ENCODE data around the gene SRGAP2B.
"Not testable (repeated sequence)": the region's sequence is repeated elsewhere in the genome, so short reads cannot be mapped to it uniquely, and the experiment has no call there.

The SRGAP2B gene

DNA sequence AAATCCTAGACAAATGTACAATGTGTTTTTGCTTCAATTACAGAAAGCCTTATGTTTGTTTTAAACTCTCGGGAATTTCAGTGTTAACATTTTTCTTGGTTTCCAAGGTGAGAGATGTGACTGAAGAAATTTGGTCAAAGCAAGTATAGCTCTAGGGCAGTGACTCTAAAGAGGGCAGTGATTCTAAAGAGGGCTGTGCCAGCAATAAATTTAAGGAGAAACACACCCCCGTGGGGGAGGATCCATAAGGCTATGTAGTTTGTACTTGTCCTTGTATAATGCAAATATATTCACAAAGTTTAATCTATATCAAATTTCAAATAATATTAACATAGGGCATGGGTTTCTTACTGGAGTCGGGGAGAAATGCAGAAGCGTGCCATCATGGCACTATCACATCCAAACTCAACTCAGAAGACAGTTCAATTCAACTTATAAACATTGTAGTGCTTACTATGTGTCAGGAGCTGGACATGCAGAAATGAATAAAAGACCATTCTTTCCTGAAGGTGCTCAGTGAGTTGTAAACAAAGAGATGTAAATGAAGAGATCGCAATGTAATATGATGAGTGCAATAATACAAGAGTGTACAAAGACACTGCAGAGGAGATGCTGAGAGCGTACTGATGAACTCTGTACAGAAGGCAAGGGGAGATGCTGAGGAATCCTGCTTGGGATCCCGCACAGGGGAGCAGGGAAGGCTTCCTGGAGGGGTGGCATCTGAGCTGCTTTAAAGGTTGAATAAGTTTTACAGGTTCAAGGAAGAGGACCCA is 12.5 kb downstream of the SRGAP2B start:
- DNase-seq, result not testable (repeated sequence)

DNA sequence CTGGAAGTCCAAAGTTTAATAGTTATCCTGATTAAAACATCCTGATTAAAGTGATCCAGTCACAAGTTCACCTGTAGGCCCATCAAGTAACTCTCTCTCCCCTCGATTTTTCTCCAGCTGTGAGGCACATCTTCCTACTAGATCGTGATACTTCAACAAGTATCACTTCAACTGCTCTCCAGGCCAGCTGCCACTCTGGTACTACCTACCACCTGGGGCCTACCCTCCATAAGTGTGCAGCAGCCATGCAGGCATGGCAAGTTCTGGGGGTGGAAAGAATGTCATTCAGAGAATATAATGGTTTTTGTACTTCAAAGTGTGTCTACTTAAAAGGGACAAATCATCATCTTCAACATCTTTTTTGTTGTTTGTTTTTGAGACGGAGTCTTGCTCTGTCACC is 14.9 kb downstream of the SRGAP2B start:
- not testable (repeated sequence) for DNase-seq

DNA sequence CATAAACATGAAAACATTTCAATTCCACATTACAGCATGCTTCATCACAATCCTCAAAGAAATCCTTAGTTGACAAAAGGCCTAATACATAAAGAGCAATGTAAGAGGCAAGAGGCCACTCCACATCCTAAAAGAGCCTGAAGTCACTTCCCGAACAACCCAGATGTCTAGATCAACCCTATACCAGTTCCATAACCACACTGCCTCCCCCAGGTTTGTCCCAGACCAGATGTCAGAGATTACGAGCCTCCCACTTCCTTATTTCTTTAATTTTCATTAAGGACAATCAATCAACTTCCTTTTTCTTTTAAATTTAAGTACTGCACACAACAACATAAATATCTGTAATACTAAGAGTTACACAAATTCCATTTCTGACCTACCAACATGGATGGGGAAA is 15.4 kb downstream of the SRGAP2B start:
- DNase-seq, result not testable (repeated sequence)

DNA sequence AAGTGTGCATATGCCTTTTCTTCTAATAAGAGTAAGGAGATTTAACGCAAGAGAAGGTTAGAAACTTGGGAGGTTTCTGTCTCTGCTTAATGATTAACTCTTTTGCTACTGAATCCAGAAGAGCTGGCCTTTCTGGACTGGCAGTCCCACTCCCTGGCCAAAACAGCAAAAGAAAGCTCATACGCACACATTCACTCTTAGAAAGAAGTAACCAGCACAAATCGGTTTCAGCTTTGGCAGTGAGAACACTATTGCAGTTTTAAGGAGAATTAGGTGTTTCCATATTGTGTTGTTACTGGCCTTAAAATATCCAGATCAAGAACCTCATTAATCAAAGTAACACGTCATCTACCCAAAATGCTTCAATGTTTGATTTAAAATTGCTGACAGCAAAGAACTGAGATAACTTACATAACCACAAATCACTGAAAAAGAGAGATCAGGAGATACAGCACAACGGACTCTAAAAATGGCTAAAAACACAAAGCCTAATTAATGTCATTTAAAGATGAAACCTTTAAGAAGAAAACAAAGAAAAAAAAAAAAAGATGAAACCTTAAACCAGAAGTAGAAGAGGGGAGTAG is 16.2 kb downstream of the SRGAP2B start:
- not testable (repeated sequence) for DNase-seq

DNA sequence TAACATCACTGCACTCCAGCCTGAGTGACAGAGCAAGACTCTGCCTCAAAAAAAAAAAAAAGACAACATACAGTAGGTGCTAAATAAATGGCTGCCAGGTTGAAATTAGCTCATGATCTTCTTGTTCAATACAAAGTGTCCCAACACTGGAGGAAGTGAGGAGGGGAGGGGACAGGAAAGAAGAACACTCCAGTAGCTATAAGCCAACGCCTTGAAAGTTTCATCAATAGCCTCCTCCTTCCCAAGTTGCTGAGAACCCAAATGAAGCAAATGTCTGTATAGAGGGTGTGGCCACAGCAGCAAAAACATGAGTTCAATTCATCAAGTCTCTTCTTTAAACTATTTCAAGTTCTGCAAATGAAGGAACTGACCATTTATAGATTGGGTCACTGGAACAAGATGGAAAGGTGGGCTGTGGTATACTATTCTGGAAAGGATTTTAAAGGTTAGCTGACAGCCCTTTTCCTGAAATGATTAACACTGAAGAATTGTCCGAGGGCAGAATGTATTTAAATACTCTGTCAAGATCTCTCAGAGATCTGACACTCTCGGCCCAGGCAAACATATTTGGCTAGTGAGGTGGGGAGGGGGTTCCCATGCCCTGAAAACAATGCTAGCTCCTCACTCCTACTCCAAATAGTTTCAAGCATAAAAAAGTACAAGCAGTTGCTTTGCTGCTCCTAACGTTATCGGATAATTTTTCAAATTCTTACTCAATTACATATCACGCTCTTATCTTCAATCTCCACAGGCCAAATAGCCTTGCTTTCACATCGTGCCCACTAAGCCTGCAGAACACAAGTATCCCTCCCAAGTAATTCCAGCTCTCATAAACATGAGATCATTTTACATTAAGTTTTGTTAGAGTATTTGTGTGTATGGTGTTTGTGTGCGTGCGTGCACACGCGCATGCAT is 17.0 kb downstream of the SRGAP2B start:
- DNase-seq, result not testable (repeated sequence)

DNA sequence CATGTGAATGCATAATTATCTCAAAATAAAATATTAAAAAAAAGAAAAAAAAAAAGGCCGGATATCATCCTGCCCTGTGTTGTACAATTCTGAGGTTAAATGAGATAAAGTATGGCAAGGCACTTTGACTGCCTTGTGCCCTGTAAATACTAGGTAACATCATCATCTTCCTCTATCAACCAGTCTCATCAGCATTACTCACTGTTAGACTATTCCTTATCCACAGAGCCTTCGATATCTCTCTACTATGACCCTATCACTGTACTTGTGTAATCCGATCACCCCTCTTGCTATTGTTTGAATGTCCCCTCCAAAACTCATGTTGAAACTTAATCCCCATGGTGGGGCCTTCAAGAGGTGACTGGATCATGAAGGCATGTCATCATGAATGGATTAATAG is 18.3 kb downstream of the SRGAP2B start:
- not testable (repeated sequence) for DNase-seq

DNA sequence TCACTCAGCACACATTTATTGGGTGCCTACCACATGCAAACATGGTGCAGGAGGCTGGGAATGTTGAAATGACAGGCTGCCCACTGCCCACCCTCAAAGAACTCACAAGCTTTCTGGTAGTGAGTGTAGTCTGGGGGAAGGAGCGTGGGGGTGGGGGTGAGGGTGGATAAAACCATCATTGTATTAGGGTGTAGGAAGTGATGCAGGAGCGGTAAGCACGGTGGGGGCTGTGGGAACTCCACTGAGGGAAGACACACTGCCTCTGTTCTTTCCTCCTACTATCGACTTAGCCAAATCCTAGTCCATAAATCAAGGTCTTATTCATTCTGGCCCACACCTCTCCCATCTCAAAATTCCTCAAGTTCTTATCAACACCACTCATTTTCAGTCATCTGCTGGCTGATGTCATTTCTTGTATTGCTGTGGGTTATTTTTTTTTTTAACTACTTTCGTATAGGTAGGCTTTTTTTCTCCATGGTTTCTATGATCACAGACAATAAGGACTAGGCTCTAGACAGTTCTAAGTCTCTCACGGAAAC is 21.0 kb downstream of the SRGAP2B start:
- not testable (repeated sequence) for DNase-seq

DNA sequence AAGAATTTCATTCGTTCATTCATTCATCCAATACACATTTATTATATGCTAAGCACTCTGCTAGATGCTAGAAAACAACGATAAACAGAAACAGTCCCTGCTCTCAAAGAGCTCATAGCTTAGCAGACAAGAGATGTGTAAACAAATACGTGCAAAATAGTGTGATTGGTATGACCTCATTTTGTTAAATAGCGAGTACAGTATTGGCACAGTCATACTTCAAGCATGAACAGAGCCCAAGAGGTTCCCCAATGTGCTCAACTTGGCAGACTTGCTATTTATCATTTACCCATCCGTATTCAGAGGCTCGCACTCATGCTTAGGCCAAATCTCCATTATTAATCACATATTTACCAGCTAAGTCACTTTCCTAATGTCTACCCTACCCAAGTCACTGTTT is 23.6 kb downstream of the SRGAP2B start:
- not testable (repeated sequence) for DNase-seq

DNA sequence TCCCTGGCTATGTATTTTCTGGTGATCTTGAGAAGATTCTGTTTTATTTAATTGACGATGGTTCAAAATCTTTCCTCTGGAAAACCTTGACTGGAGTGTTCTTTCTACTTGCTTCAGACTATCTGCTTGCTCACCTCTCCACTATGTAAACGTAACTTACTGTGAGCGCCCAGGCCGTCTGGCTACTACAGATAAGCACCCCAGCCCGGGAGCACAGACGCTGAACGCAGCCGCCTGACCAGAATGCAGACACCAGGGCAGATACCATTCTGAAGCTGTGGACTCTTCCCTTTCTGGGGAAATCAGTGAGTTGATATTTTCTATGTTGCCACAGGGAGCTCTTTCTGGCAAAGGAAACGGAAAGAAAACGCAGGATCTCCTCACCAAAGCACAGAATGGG is 28.6 kb downstream of the SRGAP2B start:
- DNase-seq, result not testable (repeated sequence)

DNA sequence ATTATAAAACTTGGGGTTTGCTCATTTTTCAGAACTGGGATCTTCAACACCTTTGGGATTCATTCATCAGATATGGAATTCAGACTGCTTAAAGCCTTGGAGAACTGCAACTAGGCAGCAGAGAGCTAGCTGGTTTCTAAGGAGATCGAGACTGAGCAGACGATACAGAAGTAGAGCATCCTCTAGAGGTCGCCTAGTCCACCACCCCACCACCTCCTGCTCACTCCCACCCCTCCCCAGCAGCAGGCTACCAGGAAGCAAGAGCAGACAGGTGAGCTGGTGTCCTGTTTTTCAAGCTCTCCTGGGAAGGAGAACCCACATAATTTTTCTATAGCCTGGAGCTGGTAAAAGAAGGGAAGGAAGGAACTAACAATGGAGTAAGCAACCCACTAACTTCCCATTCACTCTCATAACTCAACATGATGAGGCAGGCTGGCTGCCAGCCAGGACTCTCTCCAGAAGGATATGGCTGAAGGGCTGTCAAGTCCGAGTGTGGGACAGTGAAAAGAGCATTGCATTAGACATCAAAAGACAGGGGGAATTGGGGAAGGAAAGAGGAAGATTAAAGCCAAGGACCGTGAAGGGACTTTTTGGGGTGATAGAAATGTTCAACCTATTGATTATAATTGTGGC is 29.8 kb downstream of the SRGAP2B start:
- not testable (repeated sequence) for DNase-seq

DNA sequence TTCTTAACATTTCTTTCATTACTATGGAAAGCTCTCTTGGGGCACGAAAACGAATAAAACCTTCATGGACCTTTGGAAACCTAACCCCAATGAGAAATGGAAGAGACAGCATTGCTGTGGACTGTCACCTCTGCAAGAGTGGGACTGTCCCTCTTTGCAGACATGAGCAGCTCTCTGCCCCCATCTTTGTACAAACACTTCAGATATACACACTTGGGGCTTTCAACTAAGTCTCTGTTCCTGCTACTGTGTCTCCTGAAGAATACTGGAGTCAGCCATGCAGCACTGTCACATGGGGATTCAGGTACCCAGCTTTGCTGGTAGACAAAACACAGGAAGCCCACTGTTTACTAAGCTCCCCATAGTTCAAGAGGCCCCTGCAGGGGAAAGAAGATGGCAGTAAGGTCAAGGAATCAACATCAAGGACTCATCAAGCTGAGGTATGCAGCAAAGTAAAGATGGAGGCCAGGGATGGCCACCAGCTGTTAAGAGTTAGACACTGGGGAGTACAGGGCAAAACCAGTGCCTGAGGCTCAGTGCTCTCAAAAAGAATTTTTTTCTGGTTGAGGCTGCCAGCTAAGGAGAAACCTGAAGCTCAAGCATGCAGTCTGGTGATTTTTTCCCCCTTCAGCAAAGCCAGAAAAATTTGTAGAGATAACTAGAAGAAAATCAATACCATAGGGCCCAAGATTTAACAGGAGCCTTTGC is 31.0 kb downstream of the SRGAP2B start:
- DNase-seq, result not testable (repeated sequence)

DNA sequence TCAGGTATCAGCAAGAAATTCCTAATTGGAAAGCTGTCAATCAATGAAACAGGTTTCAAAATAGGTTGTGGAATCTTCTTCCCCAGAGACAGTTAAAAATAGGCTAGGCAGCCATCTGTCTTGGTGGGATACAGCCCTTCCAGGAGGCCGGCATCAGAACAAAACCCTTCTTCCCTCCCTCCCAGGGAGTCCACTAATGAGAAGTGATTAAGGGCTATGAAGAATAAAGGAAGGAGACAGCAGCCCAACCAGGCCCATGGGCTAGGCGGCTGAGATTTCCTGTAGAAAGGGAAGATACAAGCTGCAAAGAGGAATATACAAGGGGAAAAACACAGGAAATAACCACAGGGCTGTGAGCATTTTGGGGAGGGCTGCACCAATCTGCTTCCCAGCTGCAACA is 31.8 kb downstream of the SRGAP2B start:
- DNase-seq, result not testable (repeated sequence)

DNA sequence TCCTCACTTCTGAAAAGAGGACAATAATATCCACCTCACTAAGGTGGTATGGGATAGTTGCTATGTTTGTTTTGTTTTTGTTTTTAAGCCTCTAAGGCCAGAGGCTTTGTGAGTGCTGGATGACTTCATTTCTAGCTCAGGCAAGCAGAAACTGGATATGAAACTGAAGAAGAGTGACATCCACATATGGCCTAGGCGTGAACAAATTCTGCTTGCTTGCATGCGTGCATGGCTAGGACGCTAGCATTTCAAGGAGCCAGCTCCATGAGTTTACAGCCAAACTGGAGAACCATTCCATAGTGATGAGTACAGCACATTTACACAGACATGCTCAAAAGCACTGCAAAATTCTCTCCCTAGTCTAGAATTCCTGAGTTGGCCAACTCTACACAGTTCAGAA is 36.9 kb downstream of the SRGAP2B start:
- DNase-seq, result not testable (repeated sequence)

DNA sequence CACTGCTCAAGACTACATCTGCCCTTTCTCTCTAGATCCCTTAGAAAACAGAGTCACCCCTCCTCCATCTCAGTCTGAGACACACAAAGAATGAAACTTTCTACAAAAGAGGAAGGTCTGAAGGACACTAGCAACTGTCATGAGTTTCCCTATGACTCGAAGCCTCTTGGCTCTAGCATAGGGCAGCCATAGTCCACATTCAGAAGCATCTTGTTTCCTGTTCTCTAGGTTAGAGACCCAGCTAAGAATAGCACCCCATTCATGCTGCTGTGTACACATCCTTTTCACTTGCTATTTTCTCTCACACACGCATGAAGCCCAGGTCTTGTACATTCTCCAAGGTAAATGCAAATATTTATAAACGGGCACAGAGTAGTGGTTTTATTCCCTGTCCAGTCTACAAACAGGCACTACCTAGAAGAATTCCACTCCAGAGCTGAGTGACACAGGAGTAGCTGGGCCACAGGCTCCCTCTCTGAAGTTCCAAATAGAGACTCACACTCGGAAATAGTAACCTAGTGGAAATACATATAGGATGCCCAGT is 39.8 kb downstream of the SRGAP2B start:
- DNase-seq, result not testable (repeated sequence)

DNA sequence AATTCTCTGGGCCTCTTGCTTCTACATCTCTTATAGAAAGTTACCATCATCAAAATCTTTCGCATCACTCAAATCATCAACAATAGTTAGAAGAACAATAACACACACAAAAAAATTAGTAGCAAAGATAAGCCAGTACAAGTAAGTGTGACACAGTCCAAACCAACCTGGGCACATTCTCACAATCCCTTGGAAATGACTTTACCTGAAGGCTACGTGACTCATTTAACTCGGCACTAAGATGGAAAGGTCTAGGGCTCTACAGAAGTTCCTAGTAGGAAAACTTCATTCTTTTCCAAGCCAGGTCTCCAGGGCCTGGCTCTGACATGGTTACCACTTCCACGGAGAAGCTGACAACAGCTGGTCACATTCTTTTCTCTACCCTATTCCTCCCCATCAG is 41.7 kb downstream of the SRGAP2B start:
- not testable (repeated sequence) for DNase-seq

DNA sequence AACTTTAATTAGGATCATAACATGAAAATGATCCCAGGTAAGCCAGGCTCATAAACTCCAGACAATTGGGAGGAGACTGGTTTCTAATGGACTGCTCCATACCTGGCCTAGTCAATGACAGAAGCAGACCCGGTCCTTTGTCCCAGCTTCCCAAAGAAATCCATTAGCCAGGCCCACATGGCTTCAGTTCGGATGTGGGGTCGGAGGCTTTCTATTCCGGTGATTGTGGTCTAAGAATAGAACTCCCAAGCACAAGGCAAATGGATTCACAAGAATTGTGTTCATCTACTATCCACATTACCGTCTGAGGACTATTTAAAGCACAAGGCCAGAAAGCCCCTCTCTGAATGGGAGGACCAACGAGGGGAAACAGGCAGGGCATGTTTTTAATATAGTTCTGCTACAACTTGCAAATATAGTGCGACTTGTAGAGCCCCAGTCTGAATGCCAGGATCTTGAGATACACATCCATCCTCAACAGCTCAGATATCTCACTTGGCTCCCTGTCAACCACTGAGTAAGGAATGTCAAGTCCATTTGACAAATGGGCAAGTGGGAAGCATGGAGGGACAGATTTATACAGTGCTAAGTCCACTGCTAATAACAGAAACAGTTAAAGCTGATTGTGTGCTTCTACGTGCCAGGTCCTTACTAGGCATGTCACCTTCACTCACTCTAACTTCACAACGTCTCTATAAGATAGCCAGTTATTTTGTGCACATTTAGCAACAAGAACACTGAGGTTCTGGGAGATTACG is 42.9 kb downstream of the SRGAP2B start:
- DNase-seq, result not testable (repeated sequence)

DNA sequence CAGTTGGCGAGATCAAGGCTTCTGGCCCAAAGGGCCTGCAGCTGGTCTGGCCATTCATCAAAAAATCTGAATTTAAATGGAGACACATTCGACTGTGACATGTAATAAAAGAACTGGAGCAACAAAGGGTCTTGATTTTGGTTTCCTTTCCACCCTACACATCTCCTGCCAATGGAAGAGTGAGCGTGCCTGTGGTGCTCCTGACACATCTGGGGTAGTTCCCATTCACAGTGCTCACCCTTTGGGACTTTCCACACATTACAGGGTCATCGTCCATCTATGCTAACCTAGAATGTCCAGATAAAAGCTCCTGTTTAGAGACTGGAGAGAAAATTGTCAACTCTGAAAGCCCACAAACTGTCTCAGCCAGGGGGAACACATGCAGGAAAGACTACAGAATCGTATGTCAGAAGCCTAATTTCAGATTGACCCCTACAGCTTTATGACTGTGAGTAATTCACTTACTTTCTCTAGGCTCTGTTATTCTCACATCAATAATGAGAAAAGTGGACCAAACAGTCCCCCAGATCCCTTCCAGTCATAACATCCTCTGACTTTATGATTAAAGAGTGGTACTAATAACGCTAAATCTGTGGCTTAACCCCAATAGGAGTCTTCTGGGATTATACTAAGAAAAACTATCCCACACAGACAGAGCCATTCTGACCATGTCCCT is 46.8 kb downstream of the SRGAP2B start:
- not testable (repeated sequence) for DNase-seq

DNA sequence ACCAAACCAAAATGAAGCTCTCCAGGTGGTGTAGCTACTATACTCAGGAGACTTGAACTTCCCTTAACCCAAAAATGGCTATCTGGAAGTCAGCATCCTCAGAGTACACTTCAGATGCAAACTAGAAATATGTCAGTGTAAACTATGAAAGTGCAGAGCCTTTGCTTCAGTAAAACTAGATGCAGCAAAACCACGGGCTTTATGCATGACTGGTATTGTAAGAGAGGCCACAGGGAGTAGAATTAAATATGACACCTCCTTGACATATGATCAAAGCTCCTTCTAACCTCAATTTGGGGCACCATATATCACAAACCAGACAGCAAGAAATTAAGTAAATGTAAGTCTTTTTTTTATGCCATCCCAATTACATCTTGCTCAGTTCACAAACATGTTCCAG is 47.6 kb downstream of the SRGAP2B start:
- DNase-seq, result not testable (repeated sequence)

DNA sequence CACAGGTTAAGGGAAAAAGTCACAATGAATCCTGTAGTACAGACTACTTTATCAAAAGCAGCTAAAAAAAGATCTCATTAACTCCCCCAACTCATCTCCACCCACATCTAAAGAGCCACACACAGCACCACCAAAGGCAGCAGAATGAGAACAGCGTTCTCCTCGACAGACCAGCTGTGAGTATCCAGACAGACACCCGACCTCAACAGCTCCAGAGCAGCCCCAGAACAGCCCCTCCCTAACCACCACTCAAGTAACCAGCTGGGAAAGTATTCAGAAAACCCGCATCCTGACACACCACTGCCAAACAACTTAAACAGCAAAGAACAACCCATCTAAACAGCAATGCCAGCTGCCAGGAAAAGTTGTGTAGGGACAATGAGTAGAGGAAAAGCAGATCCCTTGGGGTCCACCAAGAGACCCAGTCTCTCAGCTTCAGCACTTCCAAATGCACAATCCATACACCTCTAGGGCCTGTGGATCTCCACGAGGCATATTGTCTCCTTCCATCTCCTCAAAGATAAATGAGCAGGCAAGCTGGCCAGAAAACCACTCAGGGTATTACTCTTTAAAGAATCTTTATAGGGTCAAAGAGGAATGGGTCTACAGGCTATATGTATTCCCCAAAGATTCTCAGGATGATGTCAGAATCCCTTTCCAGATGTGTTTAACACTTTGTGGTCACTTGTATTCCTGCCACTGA is 49.4 kb downstream of the SRGAP2B start:
- not testable (repeated sequence) for DNase-seq

DNA sequence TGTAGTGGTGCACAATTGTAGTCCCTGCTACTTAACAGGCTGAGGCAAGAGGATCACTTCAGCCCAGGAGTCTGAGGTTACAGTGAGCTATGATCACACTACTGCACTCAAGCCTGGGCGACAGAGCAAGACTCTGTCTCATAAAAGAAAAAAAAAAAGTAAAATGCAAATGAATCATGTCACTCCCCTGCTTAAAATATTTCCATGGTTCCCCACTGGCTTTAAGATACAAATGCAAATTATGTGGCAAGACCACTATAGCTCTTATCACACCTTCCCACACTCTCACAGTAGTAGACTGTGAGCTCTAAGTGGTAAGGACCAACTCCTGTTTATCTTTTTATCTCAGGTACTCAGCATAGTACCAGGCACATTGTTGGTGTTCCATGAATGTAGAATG is 53.6 kb downstream of the SRGAP2B start:
- DNase-seq, result not testable (repeated sequence)

All from NCI-H1694 treated with DMSO at 0.1 percent for 48 hours (cell line).